HG03457 (cell line): ENCODE measurements around the gene NAT9.

Experiments
- ATAC-seq: cut with Tn5 transposase; IDR thresholded peaks from one replicate; pipeline ENCODE4 v1.9.1; 2021; ENCODE audit warnings: moderate number of reproducible peaks; ENCODE audit not compliant: unreplicated experiment

Gene NAT9

GRCh38 chr17:74731347-74731605, 44.9 kb downstream of the NAT9 start:
- no peak for ATAC-seq

GRCh38 chr17:74730491-74731346, 45.4 kb downstream of the NAT9 start:
- ATAC-seq: no peak

DNA sequence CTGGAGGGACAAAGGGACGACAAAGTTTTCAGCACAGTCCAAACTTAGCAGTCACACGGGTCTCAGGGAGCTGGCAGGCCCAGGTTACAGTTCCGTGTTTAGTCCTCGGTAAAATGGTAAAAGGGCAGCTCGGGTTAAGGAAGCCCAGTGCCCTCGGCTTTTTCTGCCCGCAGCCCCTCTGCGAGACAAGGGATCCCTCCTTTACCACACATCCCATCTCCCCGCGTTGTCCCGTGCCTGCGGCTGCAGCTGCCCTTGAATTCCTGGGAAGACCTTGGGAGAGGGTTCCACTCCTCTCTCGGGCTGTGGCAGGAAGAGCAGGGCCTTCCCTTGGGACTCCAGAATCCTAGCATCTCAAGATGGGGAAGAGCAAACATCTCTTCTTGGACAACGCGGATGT, 46.3 kb downstream of the NAT9 start:
- no peak for ATAC-seq

GRCh38 chr17:74729368-74729767, 46.8 kb downstream of the NAT9 start:
- no peak for ATAC-seq

DNA sequence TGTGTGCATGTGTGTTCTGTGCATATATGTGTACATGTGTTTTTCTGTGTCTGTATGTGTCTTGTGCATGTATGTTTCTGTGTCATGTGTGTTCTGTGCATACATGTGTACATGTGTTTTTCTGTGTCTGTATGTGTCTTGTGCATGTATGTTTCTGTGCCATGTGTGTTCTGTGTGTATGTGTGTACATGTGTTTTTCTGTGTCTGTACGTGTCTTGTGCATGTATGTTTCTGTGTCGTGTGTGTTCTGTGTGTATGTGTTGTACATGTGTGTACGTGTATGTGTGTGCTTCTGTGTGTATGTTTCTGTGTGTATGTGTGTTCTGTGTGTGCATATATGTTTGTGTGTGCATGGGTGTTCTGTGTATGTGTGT, 47.5 kb downstream of the NAT9 start:
- no peak for ATAC-seq

GRCh38 chr17:74728033-74728701, 48.0 kb downstream of the NAT9 start:
- ATAC-seq: no peak

- ATAC-seq: no peak
Measured at GRCh38 chr17:74725111-74725510, 51.0 kb downstream of the NAT9 start.

DNA sequence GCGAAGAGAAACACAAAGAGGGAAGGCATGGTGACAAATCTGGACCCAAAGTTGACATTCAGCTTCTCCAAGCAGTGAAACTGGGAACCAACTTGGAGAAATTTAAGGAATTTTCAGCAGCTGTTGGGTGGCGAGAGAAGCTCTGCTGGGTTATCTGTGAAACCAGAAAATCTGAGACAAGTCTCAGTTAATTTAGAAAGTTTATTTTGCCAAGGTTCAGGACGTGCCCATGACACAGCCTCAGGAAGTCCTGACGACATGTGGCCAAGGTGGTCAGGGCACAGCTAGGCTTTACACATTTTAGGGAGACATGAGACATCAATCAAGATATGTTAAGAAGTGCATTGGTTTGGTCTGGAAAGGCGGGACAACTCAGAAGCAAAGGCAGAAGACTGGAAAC, 52.3 kb downstream of the NAT9 start:
- no peak for ATAC-seq

- no peak for ATAC-seq
Measured at GRCh38 chr17:74722782-74723181, 53.4 kb downstream of the NAT9 start.
